ENCODE measurements around the gene ELL.

ELL gene

DNA sequence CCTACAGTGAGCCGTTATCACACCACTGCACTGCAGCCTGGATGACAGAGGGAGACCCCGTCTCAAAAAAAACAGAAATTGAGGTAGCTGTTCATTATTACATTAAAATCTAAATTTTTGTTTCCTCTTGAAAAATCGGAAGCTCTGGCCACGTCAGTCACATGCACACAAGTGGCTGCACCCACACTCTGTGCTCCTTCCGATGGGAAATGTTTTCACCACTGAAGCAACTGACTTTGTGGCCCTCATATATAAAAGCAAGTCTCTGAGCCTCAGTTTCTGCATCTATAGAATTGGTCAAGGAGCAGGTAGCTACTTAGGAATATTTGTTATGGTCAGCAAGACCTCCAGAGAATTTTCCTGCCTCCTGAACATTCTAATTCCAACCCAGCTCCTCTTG is 128.9 kb downstream of the ELL start:
- DNase-seq = no peak
- peaks cover 11% of the 10 kb centered on the region for H3K36me3 ChIP-seq
- H3K27me3 ChIP-seq (ENCODE audit: insufficient read depth, low read depth, severe bottlenecking) = no peaks in the 10 kb centered on the region
- H3K9me3 ChIP-seq (ENCODE audit: severe bottlenecking) = peaks cover 4% of the 10 kb centered on the region
- TF ChIP-seq, protein P1, sequence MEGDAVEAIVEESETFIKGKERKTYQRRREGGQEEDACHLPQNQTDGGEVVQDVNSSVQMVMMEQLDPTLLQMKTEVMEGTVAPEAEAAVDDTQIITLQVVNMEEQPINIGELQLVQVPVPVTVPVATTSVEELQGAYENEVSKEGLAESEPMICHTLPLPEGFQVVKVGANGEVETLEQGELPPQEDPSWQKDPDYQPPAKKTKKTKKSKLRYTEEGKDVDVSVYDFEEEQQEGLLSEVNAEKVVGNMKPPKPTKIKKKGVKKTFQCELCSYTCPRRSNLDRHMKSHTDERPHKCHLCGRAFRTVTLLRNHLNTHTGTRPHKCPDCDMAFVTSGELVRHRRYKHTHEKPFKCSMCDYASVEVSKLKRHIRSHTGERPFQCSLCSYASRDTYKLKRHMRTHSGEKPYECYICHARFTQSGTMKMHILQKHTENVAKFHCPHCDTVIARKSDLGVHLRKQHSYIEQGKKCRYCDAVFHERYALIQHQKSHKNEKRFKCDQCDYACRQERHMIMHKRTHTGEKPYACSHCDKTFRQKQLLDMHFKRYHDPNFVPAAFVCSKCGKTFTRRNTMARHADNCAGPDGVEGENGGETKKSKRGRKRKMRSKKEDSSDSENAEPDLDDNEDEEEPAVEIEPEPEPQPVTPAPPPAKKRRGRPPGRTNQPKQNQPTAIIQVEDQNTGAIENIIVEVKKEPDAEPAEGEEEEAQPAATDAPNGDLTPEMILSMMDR (IDR thresholded peaks at IDR 0.05; ENCODE audit: low read depth, low read length) = no peak
- H3K4me3 ChIP-seq (ENCODE audit: low read depth, low read length) = no peak overlapping the region
- no peak overlapping the region for H3K27ac ChIP-seq
